ENCODE data around the gene CETN1.

The CETN1 gene

GRCh38 chr18:577643-578375 is 2.4 kb upstream of the CETN1 start:
- no peak for DNase-seq

GRCh38 chr18:579238-579637 is 942 bp upstream of the CETN1 start:
- DNase-seq = no peak

GRCh38 chr18:581096-581495 is 916 bp downstream of the CETN1 start:
- no peak for DNase-seq

GRCh38 chr18:582465-582864 is 2.3 kb downstream of the CETN1 start:
- DNase-seq = no peak

- no peak for DNase-seq
Observed at GRCh38 chr18:595068-595467, 14.9 kb downstream of the CETN1 start.

GRCh38 chr18:595571-595970 is 15.4 kb downstream of the CETN1 start:
- DNase-seq = no peak

GRCh38 chr18:596288-596881 is 16.2 kb downstream of the CETN1 start:
- no peak for DNase-seq

GRCh38 chr18:598124-598589 is 18.0 kb downstream of the CETN1 start:
- no peak for DNase-seq

- DNase-seq = no peak
Observed at GRCh38 chr18:600107-600506, 19.9 kb downstream of the CETN1 start.

- DNase-seq = no peak
Observed at GRCh38 chr18:604771-605170, 24.6 kb downstream of the CETN1 start.

- DNase-seq = no peak
Observed at GRCh38 chr18:607930-608329, 27.8 kb downstream of the CETN1 start.

GRCh38 chr18:610214-610928 is 30.2 kb downstream of the CETN1 start:
- DNase-seq = no peak

GRCh38 chr18:612156-612555 is 32.0 kb downstream of the CETN1 start:
- no peak for DNase-seq

GRCh38 chr18:614193-614592 is 34.0 kb downstream of the CETN1 start:
- DNase-seq = no peak

- DNase-seq = no peak
Observed at GRCh38 chr18:615092-615521, 34.9 kb downstream of the CETN1 start.

GRCh38 chr18:615773-616172 is 35.6 kb downstream of the CETN1 start:
- DNase-seq = no peak

- peak; percentile 53 to 58 for DNase-seq
Observed at GRCh38 chr18:616380-616995, 36.3 kb downstream of the CETN1 start.

- DNase-seq = no peak
Observed at GRCh38 chr18:617970-618504, 37.9 kb downstream of the CETN1 start.

GRCh38 chr18:618618-619017 is 38.4 kb downstream of the CETN1 start:
- DNase-seq = no peak

- no peak for DNase-seq
Observed at GRCh38 chr18:621291-622043, 41.3 kb downstream of the CETN1 start.

- DNase-seq = no peak
Observed at GRCh38 chr18:622289-622688, 42.1 kb downstream of the CETN1 start.
